Measurements from ENCODE around the gene CHRM2. TPM values are rescaled to one million over a fixed set of nuclear protein-coding genes. Genes with fewer than 3 reads are reported as not detected.

Gene CHRM2
- total and polyA plus RNA-seq, 7 experiments from 2014 or later: not detected

GRCh38 chr7:136891850-136892249 lies 23.4 kb downstream of the CHRM2 start:
- Histone ChIP-seq H3K27me3 (ENCODE audit: control insufficient read depth in 2 of 2, insufficient read depth in 2 of 2, low read length in 2 of 2) (no peaks in the 10 kb centered on the region), H3K27ac (ENCODE audit: low read depth, low read length) (no peak overlapping the region), H3K4me1 (ENCODE audit: control insufficient read depth in 2 of 2, insufficient read depth in 2 of 2, low read length in 2 of 2) (no peaks in the 10 kb centered on the region), H3K9me3 (ENCODE audit: control insufficient read depth in 2 of 3, low read length in 3 of 3) (no peaks in the 10 kb centered on the region), H3K36me3 (ENCODE audit: control insufficient read depth in 2 of 3, insufficient read depth in 3 of 3, low read length in 3 of 3) (no peaks in the 10 kb centered on the region), H3K4me3 (ENCODE audit: low read length) (no peak overlapping the region)
- ATAC-seq (no peak), DNase-seq (no peak)
- Mint-ChIP-seq H3K27me3 (no peaks in the 10 kb centered on the region), H3K36me3 (no peaks in the 10 kb centered on the region), H3K4me3 (no peak overlapping the region), H3K4me1 (no peaks in the 10 kb centered on the region), H3K9me3 (peaks cover 0 to 13% (median 4%) of the 10 kb centered on the region in 11 donors), H3K27ac (no peak overlapping the region)
- CTCF ChIA-PET: no interaction called here
- intact Hi-C loops (cut with micrococcal nuclease): no loop called here
- POLR2A ChIA-PET: no interaction called here

GRCh38 chr7:136894789-136895188 lies 26.3 kb downstream of the CHRM2 start:
- H3K9me3 ChIP-seq (ENCODE audit: control insufficient read depth in 2 of 3, low read length in 3 of 3): no peaks in the 10 kb centered on the region
- H3K4me1 ChIP-seq (ENCODE audit: control insufficient read depth in 2 of 2, insufficient read depth in 2 of 2, low read length in 2 of 2): no peaks in the 10 kb centered on the region
- H3K27me3 Mint-ChIP-seq: no peaks in the 10 kb centered on the region
- no peaks in the 10 kb centered on the region for H3K36me3 Mint-ChIP-seq
- H3K27ac ChIP-seq (ENCODE audit: low read depth, low read length): no peak overlapping the region
- H3K27ac Mint-ChIP-seq: no peak overlapping the region
- peaks cover 0 to 13% (median 4%) of the 10 kb centered on the region in 11 donors for H3K9me3 Mint-ChIP-seq
- CTCF ChIA-PET: no interaction called here
- no peaks in the 10 kb centered on the region for H3K27me3 ChIP-seq (ENCODE audit: control insufficient read depth in 2 of 2, insufficient read depth in 2 of 2, low read length in 2 of 2)
- no peak overlapping the region for H3K4me3 Mint-ChIP-seq
- H3K4me3 ChIP-seq (ENCODE audit: low read length): no peak overlapping the region
- DNase-seq (no peak), ATAC-seq (no peak)
- intact Hi-C loops (cut with micrococcal nuclease): no loop called here
- no peaks in the 10 kb centered on the region for H3K4me1 Mint-ChIP-seq
- H3K36me3 ChIP-seq (ENCODE audit: control insufficient read depth in 2 of 3, insufficient read depth in 3 of 3, low read length in 3 of 3): no peaks in the 10 kb centered on the region
- POLR2A ChIA-PET: no interaction called here

GRCh38 chr7:136897676-136898075 lies 29.2 kb downstream of the CHRM2 start:
- H3K36me3 Mint-ChIP-seq: no peaks in the 10 kb centered on the region
- DNase-seq (no peak), ATAC-seq (no peak)
- no peaks in the 10 kb centered on the region for H3K27me3 Mint-ChIP-seq
- H3K9me3 Mint-ChIP-seq: peaks cover 0 to 13% (median 4%) of the 10 kb centered on the region in 11 donors
- no peaks in the 10 kb centered on the region for H3K4me1 Mint-ChIP-seq
- Histone ChIP-seq H3K27me3 (ENCODE audit: control insufficient read depth in 2 of 2, insufficient read depth in 2 of 2, low read length in 2 of 2) (no peaks in the 10 kb centered on the region), H3K27ac (ENCODE audit: low read depth, low read length) (no peak overlapping the region), H3K4me3 (ENCODE audit: low read length) (no peak overlapping the region), H3K4me1 (ENCODE audit: control insufficient read depth in 2 of 2, insufficient read depth in 2 of 2, low read length in 2 of 2) (no peaks in the 10 kb centered on the region), H3K9me3 (ENCODE audit: control insufficient read depth in 2 of 3, low read length in 3 of 3) (no peaks in the 10 kb centered on the region), H3K36me3 (ENCODE audit: control insufficient read depth in 2 of 3, insufficient read depth in 3 of 3, low read length in 3 of 3) (no peaks in the 10 kb centered on the region)
- intact Hi-C loops (cut with micrococcal nuclease): no loop called here
- ChIA-PET CTCF (interaction anchor here (0.9 kb wide), 1 partner anchor 764 kb away, joined by 3 read pairs; no protein-coding TSS in a partner anchor), POLR2A (no interaction called here)
- H3K4me3 Mint-ChIP-seq: no peak overlapping the region
- no peak overlapping the region for H3K27ac Mint-ChIP-seq

- Histone ChIP-seq H3K9me3 (ENCODE audit: control insufficient read depth in 2 of 3, low read length in 3 of 3) (no peaks in the 10 kb centered on the region), H3K27me3 (ENCODE audit: control insufficient read depth in 2 of 2, insufficient read depth in 2 of 2, low read length in 2 of 2) (no peaks in the 10 kb centered on the region), H3K4me1 (ENCODE audit: control insufficient read depth in 2 of 2, insufficient read depth in 2 of 2, low read length in 2 of 2) (no peaks in the 10 kb centered on the region), H3K27ac (ENCODE audit: low read depth, low read length) (no peak overlapping the region), H3K36me3 (ENCODE audit: control insufficient read depth in 2 of 3, insufficient read depth in 3 of 3, low read length in 3 of 3) (no peaks in the 10 kb centered on the region), H3K4me3 (ENCODE audit: low read length) (no peak overlapping the region)
- Mint-ChIP-seq H3K9me3 (peaks cover 0 to 6% (median 0%) of the 10 kb centered on the region in 11 donors), H3K27ac (no peak overlapping the region), H3K27me3 (no peaks in the 10 kb centered on the region), H3K4me3 (no peak overlapping the region), H3K4me1 (no peaks in the 10 kb centered on the region), H3K36me3 (no peaks in the 10 kb centered on the region)
- ChIA-PET POLR2A (no interaction called here), CTCF (no interaction called here)
- DNase-seq (no peak), ATAC-seq (no peak)
- intact Hi-C loops (cut with micrococcal nuclease): no loop called here
These were observed 31.6 kb downstream of the CHRM2 start for GRCh38 chr7:136900005-136900404.

- intact Hi-C loops (cut with micrococcal nuclease): no loop called here
- Mint-ChIP-seq H3K4me1 (no peaks in the 10 kb centered on the region), H3K27ac (no peak overlapping the region), H3K36me3 (no peaks in the 10 kb centered on the region), H3K27me3 (no peaks in the 10 kb centered on the region), H3K9me3 (peaks cover 0 to 12% (median 0%) of the 10 kb centered on the region in 11 donors), H3K4me3 (no peak overlapping the region)
- ChIA-PET POLR2A (no interaction called here), CTCF (no interaction called here)
- H3K9me3 ChIP-seq (ENCODE audit: control insufficient read depth in 2 of 3, low read length in 3 of 3): no peaks in the 10 kb centered on the region
- H3K27ac ChIP-seq (ENCODE audit: low read depth, low read length): no peak overlapping the region
- H3K36me3 ChIP-seq (ENCODE audit: control insufficient read depth in 2 of 3, insufficient read depth in 3 of 3, low read length in 3 of 3): no peaks in the 10 kb centered on the region
- H3K27me3 ChIP-seq (ENCODE audit: control insufficient read depth in 2 of 2, insufficient read depth in 2 of 2, low read length in 2 of 2): no peaks in the 10 kb centered on the region
- no peak overlapping the region for H3K4me3 ChIP-seq (ENCODE audit: low read length)
- DNase-seq (no peak), ATAC-seq (no peak)
- no peaks in the 10 kb centered on the region for H3K4me1 ChIP-seq (ENCODE audit: control insufficient read depth in 2 of 2, insufficient read depth in 2 of 2, low read length in 2 of 2)
These were observed 42.3 kb downstream of the CHRM2 start for GRCh38 chr7:136910771-136911170.

- Mint-ChIP-seq H3K4me3 (no peak overlapping the region), H3K4me1 (no peaks in the 10 kb centered on the region)
- H3K36me3 ChIP-seq (ENCODE audit: control insufficient read depth in 2 of 3, insufficient read depth in 3 of 3, low read length in 3 of 3): no peaks in the 10 kb centered on the region
These were observed 42.9 kb downstream of the CHRM2 start for GRCh38 chr7:136911344-136911743.

GRCh38 chr7:136912339-136912738 lies 43.9 kb downstream of the CHRM2 start:
- intact Hi-C loops (cut with micrococcal nuclease): no loop called here
- Mint-ChIP-seq H3K27ac (no peak overlapping the region), H3K4me3 (no peak overlapping the region), H3K9me3 (peaks cover 0 to 17% (median 0%) of the 10 kb centered on the region in 11 donors), H3K27me3 (no peaks in the 10 kb centered on the region), H3K36me3 (no peaks in the 10 kb centered on the region), H3K4me1 (no peaks in the 10 kb centered on the region)
- DNase-seq (no peak), ATAC-seq (no peak)
- Histone ChIP-seq H3K4me1 (ENCODE audit: control insufficient read depth in 2 of 2, insufficient read depth in 2 of 2, low read length in 2 of 2) (no peaks in the 10 kb centered on the region), H3K27me3 (ENCODE audit: control insufficient read depth in 2 of 2, insufficient read depth in 2 of 2, low read length in 2 of 2) (no peaks in the 10 kb centered on the region), H3K9me3 (ENCODE audit: control insufficient read depth in 2 of 3, low read length in 3 of 3) (peaks cover 0 to 3% (median 0%) of the 10 kb centered on the region in 3 experiments), H3K27ac (ENCODE audit: low read depth, low read length) (no peak overlapping the region), H3K4me3 (ENCODE audit: low read length) (no peak overlapping the region), H3K36me3 (ENCODE audit: control insufficient read depth in 2 of 3, insufficient read depth in 3 of 3, low read length in 3 of 3) (no peaks in the 10 kb centered on the region)
- CTCF ChIA-PET: no interaction called here
- POLR2A ChIA-PET: no interaction called here

More at GRCh38 chr7:136911344-136911743, 42.9 kb downstream of the CHRM2 start:
- DNase-seq (no peak), ATAC-seq (no peak)
- Mint-ChIP-seq H3K27ac (no peak overlapping the region), H3K36me3 (no peaks in the 10 kb centered on the region), H3K9me3 (peaks cover 0 to 12% (median 0%) of the 10 kb centered on the region in 11 donors), H3K27me3 (no peaks in the 10 kb centered on the region)
- no peaks in the 10 kb centered on the region for H3K27me3 ChIP-seq (ENCODE audit: control insufficient read depth in 2 of 2, insufficient read depth in 2 of 2, low read length in 2 of 2)
- ChIA-PET POLR2A (no interaction called here), CTCF (no interaction called here)
- H3K4me1 ChIP-seq (ENCODE audit: control insufficient read depth in 2 of 2, insufficient read depth in 2 of 2, low read length in 2 of 2): no peaks in the 10 kb centered on the region
- no peaks in the 10 kb centered on the region for H3K9me3 ChIP-seq (ENCODE audit: control insufficient read depth in 2 of 3, low read length in 3 of 3)
- H3K4me3 ChIP-seq (ENCODE audit: low read length): no peak overlapping the region
- intact Hi-C loops (cut with micrococcal nuclease): no loop called here
- H3K27ac ChIP-seq (ENCODE audit: low read depth, low read length): no peak overlapping the region

All from naive thymus-derived CD4-positive, alpha-beta T cell (primary cell).